Measurements from ENCODE around the gene ENO1.

Gene ENO1

GRCh38 chr1:8847990-8848389 is 30.5 kb downstream of the ENO1 start:
- no peaks in the 10 kb centered on the region for H3K79me2 ChIP-seq (ENCODE audit: insufficient read depth, low read length)
- peaks cover 3% of the 10 kb centered on the region for H3K27me3 ChIP-seq (ENCODE audit: insufficient read depth, low read length, poor library complexity)
- no peaks in the 10 kb centered on the region for H3K36me3 ChIP-seq (ENCODE audit: insufficient read depth, low read length)
- no peak for TF ChIP-seq EZH2 (IDR thresholded peaks at IDR 0.05; ENCODE audit: borderline replicate concordance, low read depth, low read length, severe bottlenecking)
- no peak for TF ChIP-seq CTCF (IDR thresholded peaks at IDR 0.05; ENCODE audit: borderline replicate concordance, extremely low read depth, low read length, poor library complexity, severe bottlenecking)
- no peak overlapping the region for H3K4me2 ChIP-seq (ENCODE audit: insufficient read depth, low read length)
- H3K4me1 ChIP-seq (ENCODE audit: insufficient read depth, low read length): peaks cover 19% of the 10 kb centered on the region
- no peaks in the 10 kb centered on the region for H3K9me3 ChIP-seq (ENCODE audit: insufficient read depth, low read length, severe bottlenecking)
- peak; percentile 87 for ATAC-seq (ENCODE audit: insufficient read depth, low read depth)
- no peak overlapping the region for H2AFZ ChIP-seq (ENCODE audit: low read depth, low read length)
- no peak overlapping the region for H3K4me3 ChIP-seq (ENCODE audit: low read depth in 1 of 2, low read length in 2 of 2)
- peak; percentile 86 for DNase-seq
- H3K9ac ChIP-seq (ENCODE audit: low read depth, low read length): no peak overlapping the region
- no peak overlapping the region for H3K27ac ChIP-seq (ENCODE audit: low read length)
- peaks cover 7% of the 10 kb centered on the region for H4K20me1 ChIP-seq (ENCODE audit: insufficient read depth, low read length)

DNA sequence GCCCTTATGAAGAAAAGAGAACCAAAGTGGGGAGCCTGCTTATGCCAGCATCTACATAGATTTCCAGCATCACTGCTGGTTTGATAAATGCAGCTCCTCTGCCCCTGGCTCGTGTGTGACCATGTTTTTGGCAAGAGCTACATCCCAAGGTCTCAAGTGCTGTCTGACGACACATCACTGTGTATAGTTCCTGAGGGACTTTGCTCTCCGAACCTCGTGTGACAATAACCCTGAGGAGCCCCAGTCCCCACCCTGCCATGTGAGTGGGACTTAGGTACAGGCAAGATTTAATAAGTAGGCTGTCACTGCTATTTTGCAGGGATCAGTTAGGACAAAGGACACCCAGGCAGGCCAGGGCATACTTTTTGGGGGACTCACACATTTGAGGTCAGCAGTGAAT is 32.2 kb downstream of the ENO1 start:
- no peaks in the 10 kb centered on the region for H3K79me2 ChIP-seq (ENCODE audit: insufficient read depth, low read length)
- H2AFZ ChIP-seq (ENCODE audit: low read depth, low read length): no peak overlapping the region
- H3K36me3 ChIP-seq (ENCODE audit: insufficient read depth, low read length): no peaks in the 10 kb centered on the region
- H3K4me2 ChIP-seq (ENCODE audit: insufficient read depth, low read length): no peak overlapping the region
- no peak overlapping the region for H3K4me3 ChIP-seq (ENCODE audit: low read depth in 1 of 2, low read length in 2 of 2)
- H4K20me1 ChIP-seq (ENCODE audit: insufficient read depth, low read length): peaks cover 7% of the 10 kb centered on the region
- no peak for DNase-seq
- H3K27me3 ChIP-seq (ENCODE audit: insufficient read depth, low read length, poor library complexity): peaks cover 3% of the 10 kb centered on the region
- H3K27ac ChIP-seq (ENCODE audit: low read length): no peak overlapping the region
- ATAC-seq (ENCODE audit: insufficient read depth, low read depth): no peak
- H3K9me3 ChIP-seq (ENCODE audit: insufficient read depth, low read length, severe bottlenecking): no peaks in the 10 kb centered on the region
- no peak for TF ChIP-seq EZH2 (IDR thresholded peaks at IDR 0.05; ENCODE audit: borderline replicate concordance, low read depth, low read length, severe bottlenecking)
- no peak for TF ChIP-seq CTCF (IDR thresholded peaks at IDR 0.05; ENCODE audit: borderline replicate concordance, extremely low read depth, low read length, poor library complexity, severe bottlenecking)
- H3K9ac ChIP-seq (ENCODE audit: low read depth, low read length): no peak overlapping the region
- H3K4me1 ChIP-seq (ENCODE audit: insufficient read depth, low read length): peaks cover 19% of the 10 kb centered on the region

- H3K4me3 ChIP-seq (ENCODE audit: low read depth in 1 of 2, low read length in 2 of 2): no peak overlapping the region
- no peaks in the 10 kb centered on the region for H3K36me3 ChIP-seq (ENCODE audit: insufficient read depth, low read length)
- no peak overlapping the region for H3K9ac ChIP-seq (ENCODE audit: low read depth, low read length)
- H3K4me2 ChIP-seq (ENCODE audit: insufficient read depth, low read length): no peak overlapping the region
- H3K27ac ChIP-seq (ENCODE audit: low read length): no peak overlapping the region
- no peak for DNase-seq
- peaks cover 3% of the 10 kb centered on the region for H3K27me3 ChIP-seq (ENCODE audit: insufficient read depth, low read length, poor library complexity)
- no peak overlapping the region for H2AFZ ChIP-seq (ENCODE audit: low read depth, low read length)
- no peaks in the 10 kb centered on the region for H3K79me2 ChIP-seq (ENCODE audit: insufficient read depth, low read length)
- peaks cover 19% of the 10 kb centered on the region for H3K4me1 ChIP-seq (ENCODE audit: insufficient read depth, low read length)
- no peaks in the 10 kb centered on the region for H3K9me3 ChIP-seq (ENCODE audit: insufficient read depth, low read length, severe bottlenecking)
- no peak for ATAC-seq (ENCODE audit: insufficient read depth, low read depth)
- TF ChIP-seq EZH2 (IDR thresholded peaks at IDR 0.05; ENCODE audit: borderline replicate concordance, low read depth, low read length, severe bottlenecking) (no peak), CTCF (IDR thresholded peaks at IDR 0.05; ENCODE audit: borderline replicate concordance, extremely low read depth, low read length, poor library complexity, severe bottlenecking) (no peak)
- peaks cover 7% of the 10 kb centered on the region for H4K20me1 ChIP-seq (ENCODE audit: insufficient read depth, low read length)
Observed at GRCh38 chr1:8845104-8846097, 33.1 kb downstream of the ENO1 start.

Data from DND-41 (cell line).